ENCODE measurements around the gene POM121C.
"Not testable (repeated sequence)": the region's sequence is repeated elsewhere in the genome, so short reads cannot be mapped to it uniquely, and the experiment has no call there.

GRCh38 chr7:75410823-75411173 lies 75.3 kb downstream of the POM121C start:
- not testable (repeated sequence) for TF ChIP-seq ZNF777 (tag by site-specific recombination; IDR thresholded peaks at IDR 0.05; ENCODE audit: borderline replicate concordance); ZXDB (tag by site-specific recombination; IDR thresholded peaks at IDR 0.05); ZNF114 (tag by site-specific recombination; IDR thresholded peaks at IDR 0.05); BCL11A (tag by site-specific recombination; IDR thresholded peaks at IDR 0.05; ENCODE audit: low read depth); ZNF211 (tag by site-specific recombination; IDR thresholded peaks at IDR 0.05; ENCODE audit: low read depth); TRIM28 (IDR thresholded peaks at IDR 0.05; ENCODE audit: borderline replicate concordance, low read length); ZNF138 (tag by site-specific recombination; IDR thresholded peaks at IDR 0.05; ENCODE audit: borderline replicate concordance); ZBTB49 (tag by site-specific recombination; IDR thresholded peaks at IDR 0.05; ENCODE audit: low read depth)
- TF ChIP-seq, protein P1, sequence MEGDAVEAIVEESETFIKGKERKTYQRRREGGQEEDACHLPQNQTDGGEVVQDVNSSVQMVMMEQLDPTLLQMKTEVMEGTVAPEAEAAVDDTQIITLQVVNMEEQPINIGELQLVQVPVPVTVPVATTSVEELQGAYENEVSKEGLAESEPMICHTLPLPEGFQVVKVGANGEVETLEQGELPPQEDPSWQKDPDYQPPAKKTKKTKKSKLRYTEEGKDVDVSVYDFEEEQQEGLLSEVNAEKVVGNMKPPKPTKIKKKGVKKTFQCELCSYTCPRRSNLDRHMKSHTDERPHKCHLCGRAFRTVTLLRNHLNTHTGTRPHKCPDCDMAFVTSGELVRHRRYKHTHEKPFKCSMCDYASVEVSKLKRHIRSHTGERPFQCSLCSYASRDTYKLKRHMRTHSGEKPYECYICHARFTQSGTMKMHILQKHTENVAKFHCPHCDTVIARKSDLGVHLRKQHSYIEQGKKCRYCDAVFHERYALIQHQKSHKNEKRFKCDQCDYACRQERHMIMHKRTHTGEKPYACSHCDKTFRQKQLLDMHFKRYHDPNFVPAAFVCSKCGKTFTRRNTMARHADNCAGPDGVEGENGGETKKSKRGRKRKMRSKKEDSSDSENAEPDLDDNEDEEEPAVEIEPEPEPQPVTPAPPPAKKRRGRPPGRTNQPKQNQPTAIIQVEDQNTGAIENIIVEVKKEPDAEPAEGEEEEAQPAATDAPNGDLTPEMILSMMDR (tag by site-specific recombination; IDR thresholded peaks at IDR 0.05) = not testable (repeated sequence)
- TF ChIP-seq, protein P2, sequence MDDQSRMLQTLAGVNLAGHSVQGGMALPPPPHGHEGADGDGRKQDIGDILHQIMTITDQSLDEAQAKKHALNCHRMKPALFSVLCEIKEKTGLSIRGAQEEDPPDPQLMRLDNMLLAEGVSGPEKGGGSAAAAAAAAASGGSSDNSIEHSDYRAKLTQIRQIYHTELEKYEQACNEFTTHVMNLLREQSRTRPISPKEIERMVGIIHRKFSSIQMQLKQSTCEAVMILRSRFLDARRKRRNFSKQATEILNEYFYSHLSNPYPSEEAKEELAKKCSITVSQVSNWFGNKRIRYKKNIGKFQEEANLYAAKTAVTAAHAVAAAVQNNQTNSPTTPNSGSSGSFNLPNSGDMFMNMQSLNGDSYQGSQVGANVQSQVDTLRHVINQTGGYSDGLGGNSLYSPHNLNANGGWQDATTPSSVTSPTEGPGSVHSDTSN (CRISPR knock-in tag; IDR thresholded peaks at IDR 0.05) = not testable (repeated sequence)
- TF ChIP-seq, protein P3, sequence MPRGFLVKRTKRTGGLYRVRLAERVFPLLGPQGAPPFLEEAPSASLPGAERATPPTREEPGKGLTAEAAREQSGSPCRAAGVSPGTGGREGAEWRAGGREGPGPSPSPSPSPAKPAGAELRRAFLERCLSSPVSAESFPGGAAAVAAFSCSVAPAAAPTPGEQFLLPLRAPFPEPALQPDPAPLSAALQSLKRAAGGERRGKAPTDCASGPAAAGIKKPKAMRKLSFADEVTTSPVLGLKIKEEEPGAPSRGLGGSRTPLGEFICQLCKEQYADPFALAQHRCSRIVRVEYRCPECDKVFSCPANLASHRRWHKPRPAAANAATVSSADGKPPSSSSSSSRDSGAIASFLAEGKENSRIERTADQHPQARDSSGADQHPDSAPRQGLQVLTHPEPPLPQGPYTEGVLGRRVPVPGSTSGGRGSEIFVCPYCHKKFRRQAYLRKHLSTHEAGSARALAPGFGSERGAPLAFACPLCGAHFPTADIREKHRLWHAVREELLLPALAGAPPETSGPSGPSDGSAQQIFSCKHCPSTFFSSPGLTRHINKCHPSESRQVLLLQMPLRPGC (tag by site-specific recombination; IDR thresholded peaks at IDR 0.05) = not testable (repeated sequence)

All from HEK293 (cell line).